Hematopoietic multipotent progenitor cell treated with erythropoietin and hydrocortisone succinate and interleukin-3 and kit ligand, for 17 days (in vitro differentiated cells): ENCODE measurements around the gene FAXDC2.

Experiments used
- DNase-seq: peaks from one replicate; pipeline ENCODE4 v3.0.0-alpha.2; 2015; ENCODE audit warnings: low spot score

The FAXDC2 gene

GRCh38 chr5:154850255-154851062, at the start of gene FAXDC2:
FAXDC2 (minus strand) TSS chr5:154850603; CDS start chr5:154838178, 12,425 bp downstream.
- DNase-seq: no peak

- no peak for DNase-seq
These were observed 49.7 kb upstream of the FAXDC2 start for GRCh38 chr5:154900066-154900465.

- no peak for DNase-seq
These were observed 48.9 kb upstream of the FAXDC2 start for GRCh38 chr5:154899151-154899816.

GRCh38 chr5:154898210-154898609, 47.8 kb upstream of the FAXDC2 start:
- DNase-seq: no peak

- DNase-seq: no peak
These were observed 46.3 kb upstream of the FAXDC2 start for GRCh38 chr5:154896562-154897165.

- DNase-seq: no peak
These were observed 45.5 kb upstream of the FAXDC2 start for GRCh38 chr5:154895606-154896561.

GRCh38 chr5:154893381-154893780, 43.0 kb upstream of the FAXDC2 start:
- no peak for DNase-seq

- DNase-seq: no peak
These were observed 42.0 kb upstream of the FAXDC2 start for GRCh38 chr5:154892369-154892771.

GRCh38 chr5:154885439-154885838, 35.0 kb upstream of the FAXDC2 start:
- DNase-seq: no peak

GRCh38 chr5:154884424-154884823, 34.0 kb upstream of the FAXDC2 start:
- no peak for DNase-seq

GRCh38 chr5:154881986-154882385, 31.6 kb upstream of the FAXDC2 start:
- DNase-seq: no peak

- DNase-seq: no peak
These were observed 28.4 kb upstream of the FAXDC2 start for GRCh38 chr5:154878642-154879335.

GRCh38 chr5:154873791-154874331, 23.5 kb upstream of the FAXDC2 start:
- no peak for DNase-seq

GRCh38 chr5:154871734-154872133, 21.3 kb upstream of the FAXDC2 start:
- no peak for DNase-seq

- peak; percentile 70 for DNase-seq
These were observed 18.3 kb upstream of the FAXDC2 start for GRCh38 chr5:154868702-154869101.

GRCh38 chr5:154866841-154867240, 16.4 kb upstream of the FAXDC2 start:
- no peak for DNase-seq

GRCh38 chr5:154865466-154866184, 15.2 kb upstream of the FAXDC2 start:
- no peak for DNase-seq

- no peak for DNase-seq
These were observed 13.1 kb upstream of the FAXDC2 start for GRCh38 chr5:154863291-154864080.

- no peak for DNase-seq
These were observed 12.4 kb upstream of the FAXDC2 start for GRCh38 chr5:154862766-154863165.
